Naive B cell (primary cell): Measurements from ENCODE around the gene MED8. TPM values are rescaled to one million over a fixed set of nuclear protein-coding genes. Genes with fewer than 3 reads are reported as not detected.
A peak's percentile ranks its signal among the peaks of the same experiment; 100 is the strongest.

ENCODE experiments used
- ATAC-seq, 2 donors: fragments of 150-1000 bp; cut with Tn5 transposase; 2 replicates each; pipeline ENCODE4 v1.10.0; 2021; ENCODE audit warnings: low read depth in 2 of 2, mild to moderate bottlenecking in 2 of 2, moderate library complexity in 2 of 2
- DNase-seq: peaks from one replicate; pipeline ENCODE4 v3.0.0; 2022
- H3K27ac Mint-ChIP-seq, 6 donors: one replicate each; pipeline ENCODE4 v1.8.0; 2020 to 2022; ENCODE audit warnings: mild to moderate bottlenecking in 6 of 6, mixed read lengths in 6 of 6, moderate library complexity in 5 of 6, inconsistent platforms in 2 of 6
- H3K27me3 Mint-ChIP-seq, 3 donors: one replicate each; pipeline ENCODE4 v1.8.0; 2021 to 2022; ENCODE audit warnings: mixed read lengths in 3 of 3, mild to moderate bottlenecking in 1 of 3
- H3K36me3 Mint-ChIP-seq, 2 donors: one replicate each; pipeline ENCODE4 v1.8.0; 2020 to 2022; ENCODE audit warnings: mixed read lengths in 2 of 2, inconsistent platforms in 1 of 2, mild to moderate bottlenecking in 1 of 2
- H3K4me1 Mint-ChIP-seq, 3 donors: one replicate each; pipeline ENCODE4 v1.8.0; 2020 to 2022; ENCODE audit warnings: mixed read lengths in 3 of 3, inconsistent platforms in 1 of 3, mild to moderate bottlenecking in 1 of 3, moderate library complexity in 1 of 3
- H3K4me3 Mint-ChIP-seq, 8 donors: one replicate each; pipeline ENCODE4 v1.8.0; 2020 to 2022; ENCODE audit warnings: mild to moderate bottlenecking in 8 of 8, mixed read lengths in 8 of 8, moderate library complexity in 8 of 8, inconsistent platforms in 2 of 8
- H3K9me3 Mint-ChIP-seq, 7 donors: one replicate each; pipeline ENCODE4 v1.8.0; 2020 to 2022; ENCODE audit warnings: mixed read lengths in 7 of 7, mild to moderate bottlenecking in 5 of 7, inconsistent platforms in 2 of 7, moderate library complexity in 1 of 7
- polyA plus RNA-seq, 6 donors: library from polyadenylated mRNA; unstranded; fragments of 300-500 nt; fragmentation: Illumina TruSeq; gene quantifications; one replicate each; pipeline ENCODE4 v1.2.3, GENCODE V29; 2021; ENCODE audit warnings: low read depth in 6 of 6

MED8 gene, protein sequence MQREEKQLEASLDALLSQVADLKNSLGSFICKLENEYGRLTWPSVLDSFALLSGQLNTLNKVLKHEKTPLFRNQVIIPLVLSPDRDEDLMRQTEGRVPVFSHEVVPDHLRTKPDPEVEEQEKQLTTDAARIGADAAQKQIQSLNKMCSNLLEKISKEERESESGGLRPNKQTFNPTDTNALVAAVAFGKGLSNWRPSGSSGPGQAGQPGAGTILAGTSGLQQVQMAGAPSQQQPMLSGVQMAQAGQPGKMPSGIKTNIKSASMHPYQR
- 10 to 100 TPM; 22.4 to 40.5 (median 33.2) TPM for polyA plus RNA-seq

GRCh38 chr1:43389326-43390313 is at the start of gene MED8, which contains the start of gene SZT2:
Gene MED8 (minus strand): TSS chr1:43389800. CDS start chr1:43389764, 36 bp downstream.
Gene SZT2 (plus strand): TSS chr1:43389899. CDS start chr1:43389969, 70 bp downstream.
- peaks cover 11 to 16% of the 10 kb centered on the region in 2 donors for H3K36me3 Mint-ChIP-seq
- ATAC-seq: peak; percentile 89
- peak; percentile 88 for DNase-seq
- H3K9me3 Mint-ChIP-seq: no peaks in the 10 kb centered on the region
- H3K4me1 Mint-ChIP-seq: peaks cover 35 to 52% (median 49%) of the 10 kb centered on the region in 3 donors
- no peaks in the 10 kb centered on the region for H3K27me3 Mint-ChIP-seq
- peak within 1 kb of the TSS; percentile 88 to 99 (median 98) for H3K27ac Mint-ChIP-seq
- peak within 1 kb of the TSS; percentile 98 to 100 (median 100) for H3K4me3 Mint-ChIP-seq

- Mint-ChIP-seq H3K9me3 (no peaks in the 10 kb centered on the region), H3K27me3 (no peaks in the 10 kb centered on the region), H3K4me1 (peaks cover 0 to 4% (median 0%) of the 10 kb centered on the region in 3 donors), H3K36me3 (peaks cover 0 to 36% of the 10 kb centered on the region in 2 donors), H3K4me3 (no peak overlapping the region), H3K27ac (peak overlapping the region in 1 of 6 donors; percentile 61)
- DNase-seq: no peak
- ATAC-seq: no peak
Observed at GRCh38 chr1:43438953-43439581, 49.5 kb upstream of the MED8 start.

- Mint-ChIP-seq H3K27me3 (no peaks in the 10 kb centered on the region), H3K4me1 (peaks cover 0 to 4% (median 0%) of the 10 kb centered on the region in 3 donors), H3K27ac (peak overlapping the region in 1 of 6 donors; percentile 72), H3K9me3 (no peaks in the 10 kb centered on the region), H3K36me3 (peaks cover 0 to 31% of the 10 kb centered on the region in 2 donors), H3K4me3 (no peak overlapping the region)
- ATAC-seq (no peak), DNase-seq (no peak)
Observed at GRCh38 chr1:43438576-43438952, 49.0 kb upstream of the MED8 start.

- H3K27me3 Mint-ChIP-seq: no peaks in the 10 kb centered on the region
- H3K9me3 Mint-ChIP-seq: no peaks in the 10 kb centered on the region
- H3K4me1 Mint-ChIP-seq: peaks cover 0 to 4% (median 0%) of the 10 kb centered on the region in 3 donors
- peaks cover 0 to 28% of the 10 kb centered on the region in 2 donors for H3K36me3 Mint-ChIP-seq
- DNase-seq (no peak), ATAC-seq (no peak)
- peak overlapping the region in 1 of 6 donors; percentile 72 for H3K27ac Mint-ChIP-seq
- H3K4me3 Mint-ChIP-seq: no peak overlapping the region
Observed at GRCh38 chr1:43438006-43438405, 48.4 kb upstream of the MED8 start.

GRCh38 chr1:43437031-43437973 is 47.7 kb upstream of the MED8 start:
- peak overlapping the region in 5 of 6 donors; percentile 5 to 84 (median 41) for H3K27ac Mint-ChIP-seq
- peaks cover 0 to 4% (median 0%) of the 10 kb centered on the region in 3 donors for H3K4me1 Mint-ChIP-seq
- DNase-seq (no peak), ATAC-seq (no peak)
- H3K36me3 Mint-ChIP-seq: peaks cover 0 to 28% of the 10 kb centered on the region in 2 donors
- H3K9me3 Mint-ChIP-seq: no peaks in the 10 kb centered on the region
- no peak overlapping the region for H3K4me3 Mint-ChIP-seq
- no peaks in the 10 kb centered on the region for H3K27me3 Mint-ChIP-seq

DNA sequence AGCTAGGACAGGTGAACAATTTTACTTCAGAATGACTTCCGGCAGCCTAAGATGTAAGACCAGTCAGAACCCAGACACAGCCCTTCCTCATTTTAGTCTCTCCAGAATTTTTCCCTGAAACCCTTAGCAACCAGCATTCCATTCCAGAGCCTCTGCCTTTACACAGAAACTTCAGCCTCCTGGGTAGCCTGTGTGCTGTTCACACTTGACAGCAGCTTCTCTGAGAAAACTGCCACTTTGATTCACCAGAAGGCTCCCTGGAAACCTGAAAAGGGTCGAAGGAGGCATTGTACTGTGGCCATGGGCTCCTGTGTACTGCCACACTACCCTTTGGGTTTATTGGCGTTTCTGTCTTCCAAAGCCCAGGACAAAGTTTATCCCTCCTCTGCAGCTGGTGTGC is 46.8 kb upstream of the MED8 start:
- peaks cover 7 to 35% of the 10 kb centered on the region in 2 donors for H3K36me3 Mint-ChIP-seq
- H3K27ac Mint-ChIP-seq: peak overlapping the region in 1 of 6 donors; percentile 29
- no peaks in the 10 kb centered on the region for H3K27me3 Mint-ChIP-seq
- DNase-seq (no peak), ATAC-seq (no peak)
- no peak overlapping the region for H3K4me3 Mint-ChIP-seq
- H3K9me3 Mint-ChIP-seq: no peaks in the 10 kb centered on the region
- H3K4me1 Mint-ChIP-seq: peaks cover 0 to 4% (median 0%) of the 10 kb centered on the region in 3 donors

DNA sequence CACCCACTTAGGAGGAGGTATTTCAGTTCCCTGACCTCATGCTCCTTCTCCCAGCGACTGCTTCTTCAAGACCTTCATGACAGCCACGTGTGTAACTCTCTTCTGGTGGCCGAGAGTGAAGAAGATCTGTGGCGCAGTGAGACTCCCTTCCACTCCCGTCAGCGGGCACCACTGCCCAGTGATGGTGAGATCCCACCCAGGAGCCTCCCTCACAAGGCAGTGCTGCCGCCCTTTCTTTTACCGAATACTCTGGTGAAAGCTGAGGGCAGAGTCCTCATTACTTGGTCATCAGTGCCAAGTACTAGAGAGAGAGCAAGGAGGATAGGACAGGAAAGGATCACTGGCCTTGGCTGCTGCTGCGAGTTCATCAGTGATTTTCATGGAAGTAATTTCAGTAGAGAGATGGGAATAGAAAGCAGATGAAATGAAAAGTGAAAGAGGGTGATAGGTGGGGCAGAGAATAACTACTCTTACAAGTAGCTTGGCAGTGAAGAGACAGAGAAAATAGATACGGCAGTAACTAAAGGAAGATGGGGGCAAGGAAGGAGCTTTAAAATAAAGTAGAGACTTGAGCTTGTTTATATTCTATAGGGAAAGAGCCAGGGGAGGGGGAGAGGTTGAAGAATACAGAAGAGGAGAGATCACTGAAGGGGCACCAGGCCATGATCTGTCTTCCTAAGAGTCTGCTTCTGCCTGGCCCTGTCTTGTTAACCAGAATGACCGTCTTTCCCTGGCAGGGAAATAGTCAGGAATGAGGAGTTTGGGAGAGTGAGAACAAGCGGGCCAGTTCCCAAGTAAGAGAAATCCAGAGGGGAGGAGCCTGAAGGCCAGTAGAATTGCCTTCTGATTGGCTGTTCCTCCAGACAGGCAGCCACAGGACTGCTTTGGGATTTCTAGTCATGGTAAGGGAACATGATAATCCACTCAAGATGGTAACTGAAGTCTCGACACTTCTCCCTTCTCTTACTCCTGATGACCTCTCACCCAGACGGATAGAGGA is 45.8 kb upstream of the MED8 start:
- Mint-ChIP-seq H3K4me1 (peaks cover 0 to 4% (median 0%) of the 10 kb centered on the region in 3 donors), H3K4me3 (no peak overlapping the region), H3K36me3 (peaks cover 7 to 32% of the 10 kb centered on the region in 2 donors), H3K27ac (peak overlapping the region in 5 of 6 donors; percentile 2 to 84 (median 32)), H3K9me3 (no peaks in the 10 kb centered on the region), H3K27me3 (no peaks in the 10 kb centered on the region)
- no peak for DNase-seq
- no peak for ATAC-seq

GRCh38 chr1:43434256-43434655 is 44.7 kb upstream of the MED8 start:
- Mint-ChIP-seq H3K9me3 (no peaks in the 10 kb centered on the region), H3K27me3 (no peaks in the 10 kb centered on the region), H3K4me3 (no peak overlapping the region), H3K27ac (peak overlapping the region in 2 of 6 donors; percentile 53 to 92), H3K4me1 (peaks cover 0 to 3% (median 0%) of the 10 kb centered on the region in 3 donors), H3K36me3 (peaks cover 7 to 34% of the 10 kb centered on the region in 2 donors)
- DNase-seq: no peak
- no peak for ATAC-seq

DNA sequence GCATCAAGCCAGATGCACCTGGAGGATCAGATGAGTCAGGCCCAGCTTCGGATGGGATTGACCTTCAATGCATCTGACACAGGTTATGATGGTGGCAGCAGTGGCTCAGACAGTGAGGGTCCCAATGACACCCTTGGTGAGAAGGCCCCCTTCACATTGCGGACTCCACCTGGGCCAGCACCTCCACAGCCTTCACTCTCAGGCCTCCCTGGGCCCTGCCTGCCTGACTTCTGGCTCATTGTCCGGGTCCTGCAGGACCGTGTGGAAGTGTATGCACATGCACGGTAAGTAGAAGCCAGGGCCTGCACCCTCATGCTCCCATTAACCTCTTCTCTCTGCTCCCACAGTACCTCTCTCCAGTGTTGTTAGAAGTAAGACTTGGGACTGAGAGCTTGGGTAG is 43.3 kb upstream of the MED8 start:
- Mint-ChIP-seq H3K4me1 (no peaks in the 10 kb centered on the region), H3K4me3 (no peak overlapping the region), H3K9me3 (no peaks in the 10 kb centered on the region), H3K27ac (peak overlapping the region in 3 of 6 donors; percentile 42 to 54 (median 52)), H3K36me3 (peaks cover 14 to 28% of the 10 kb centered on the region in 2 donors), H3K27me3 (no peaks in the 10 kb centered on the region)
- DNase-seq (no peak), ATAC-seq (no peak)

GRCh38 chr1:43432171-43432860 is 42.7 kb upstream of the MED8 start:
- Mint-ChIP-seq H3K4me3 (no peak overlapping the region), H3K9me3 (no peaks in the 10 kb centered on the region), H3K27ac (no peak overlapping the region), H3K36me3 (peaks cover 14 to 31% of the 10 kb centered on the region in 2 donors), H3K27me3 (no peaks in the 10 kb centered on the region), H3K4me1 (no peaks in the 10 kb centered on the region)
- no peak for ATAC-seq
- no peak for DNase-seq

DNA sequence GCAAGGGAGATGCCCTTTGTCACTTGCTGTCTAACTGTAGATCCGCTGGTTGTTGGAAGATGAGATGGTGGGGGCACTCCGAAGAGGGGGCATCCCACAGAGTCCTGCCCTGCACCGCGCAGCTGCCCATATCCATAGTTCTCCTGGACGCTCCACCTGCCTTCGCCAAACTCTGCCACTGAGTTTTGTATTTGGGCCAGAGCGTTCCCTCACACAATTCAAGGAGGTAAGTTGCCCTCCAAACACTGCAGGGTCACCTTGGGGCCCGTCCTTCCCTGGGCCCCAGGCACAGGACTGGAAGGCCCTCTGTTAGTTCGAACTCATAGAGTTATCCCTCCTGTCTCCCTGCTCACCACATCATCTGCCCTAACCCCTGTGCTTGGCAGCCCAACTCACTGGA is 42.1 kb upstream of the MED8 start:
- ATAC-seq (no peak), DNase-seq (no peak)
- peak overlapping the region in 1 of 6 donors; percentile 62 for H3K27ac Mint-ChIP-seq
- H3K27me3 Mint-ChIP-seq: no peaks in the 10 kb centered on the region
- no peaks in the 10 kb centered on the region for H3K9me3 Mint-ChIP-seq
- H3K4me3 Mint-ChIP-seq: no peak overlapping the region
- H3K36me3 Mint-ChIP-seq: peaks cover 16 to 37% of the 10 kb centered on the region in 2 donors
- H3K4me1 Mint-ChIP-seq: peaks cover 0 to 2% (median 1%) of the 10 kb centered on the region in 3 donors
